ENCODE data around the gene OSBP2.

OSBP2 gene

GRCh38 chr22:30824711-30825110, 130.0 kb downstream of the OSBP2 start:
- DNase-seq (ENCODE audit: low read depth) = no peak
- no peak for TF ChIP-seq CTCF (IDR thresholded peaks at IDR 0.05; ENCODE audit: control insufficient read depth, extremely low read depth, insufficient read depth)

GRCh38 chr22:30825711-30826505, 131.2 kb downstream of the OSBP2 start:
- no peak overlapping the region for H3K4me3 ChIP-seq (ENCODE audit: low read depth, low read length)
- TF ChIP-seq CTCF (IDR thresholded peaks at IDR 0.05; ENCODE audit: control insufficient read depth, extremely low read depth, insufficient read depth) = no peak
- no peak for DNase-seq (ENCODE audit: low read depth)

More at GRCh38 chr22:30824711-30825110, 130.0 kb downstream of the OSBP2 start:
- no peak overlapping the region for H3K4me3 ChIP-seq (ENCODE audit: low read depth, low read length)

GRCh38 chr22:30826670-30827355, 132.1 kb downstream of the OSBP2 start:
- TF ChIP-seq CTCF (IDR thresholded peaks at IDR 0.05; ENCODE audit: control insufficient read depth, extremely low read depth, insufficient read depth) = no peak
- DNase-seq (ENCODE audit: low read depth) = no peak
- no peak overlapping the region for H3K4me3 ChIP-seq (ENCODE audit: low read depth, low read length)

- no peak for DNase-seq (ENCODE audit: low read depth)
- TF ChIP-seq CTCF (IDR thresholded peaks at IDR 0.05; ENCODE audit: control insufficient read depth, extremely low read depth, insufficient read depth) = no peak
- H3K4me3 ChIP-seq (ENCODE audit: low read depth, low read length) = no peak overlapping the region
These were observed 133.0 kb downstream of the OSBP2 start for GRCh38 chr22:30827646-30828045.

GRCh38 chr22:30828187-30829155, 133.8 kb downstream of the OSBP2 start:
- H3K4me3 ChIP-seq (ENCODE audit: low read depth, low read length) = no peak overlapping the region
- TF ChIP-seq CTCF (IDR thresholded peaks at IDR 0.05; ENCODE audit: control insufficient read depth, extremely low read depth, insufficient read depth) = no peak
- no peak for DNase-seq (ENCODE audit: low read depth)

GRCh38 chr22:30829901-30830550, 135.4 kb downstream of the OSBP2 start:
- no peak for TF ChIP-seq CTCF (IDR thresholded peaks at IDR 0.05; ENCODE audit: control insufficient read depth, extremely low read depth, insufficient read depth)
- no peak overlapping the region for H3K4me3 ChIP-seq (ENCODE audit: low read depth, low read length)
- DNase-seq (ENCODE audit: low read depth) = no peak
